ENCODE data around the gene CD300LD.

DNA sequence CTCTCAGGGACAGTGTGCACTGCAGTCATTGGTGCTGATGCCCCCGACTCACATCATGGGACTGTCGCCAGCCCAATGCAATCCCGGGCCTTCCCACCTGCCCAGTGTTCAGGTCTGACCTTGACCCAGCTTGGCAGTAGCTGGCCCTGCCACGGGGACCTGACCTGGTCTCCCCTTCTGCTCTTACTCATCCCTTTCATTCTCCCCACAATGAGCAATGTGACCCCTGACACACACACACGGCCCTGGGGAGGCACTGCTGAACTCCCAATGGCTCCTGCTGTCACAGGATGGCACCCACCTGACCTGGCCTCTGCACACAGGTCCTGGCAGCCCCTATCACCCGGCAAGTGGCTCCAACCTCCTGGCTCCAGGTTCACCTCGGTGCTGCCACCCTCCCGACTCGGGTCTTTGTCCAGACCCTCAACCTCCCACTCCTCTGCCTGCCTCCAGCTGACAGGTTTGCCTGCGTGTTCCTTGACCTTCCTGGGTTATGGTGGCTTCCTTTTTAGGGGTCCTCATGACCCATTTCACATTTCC is 52.7 kb downstream of the CD300LD start:
- TF ChIP-seq, protein P1, sequence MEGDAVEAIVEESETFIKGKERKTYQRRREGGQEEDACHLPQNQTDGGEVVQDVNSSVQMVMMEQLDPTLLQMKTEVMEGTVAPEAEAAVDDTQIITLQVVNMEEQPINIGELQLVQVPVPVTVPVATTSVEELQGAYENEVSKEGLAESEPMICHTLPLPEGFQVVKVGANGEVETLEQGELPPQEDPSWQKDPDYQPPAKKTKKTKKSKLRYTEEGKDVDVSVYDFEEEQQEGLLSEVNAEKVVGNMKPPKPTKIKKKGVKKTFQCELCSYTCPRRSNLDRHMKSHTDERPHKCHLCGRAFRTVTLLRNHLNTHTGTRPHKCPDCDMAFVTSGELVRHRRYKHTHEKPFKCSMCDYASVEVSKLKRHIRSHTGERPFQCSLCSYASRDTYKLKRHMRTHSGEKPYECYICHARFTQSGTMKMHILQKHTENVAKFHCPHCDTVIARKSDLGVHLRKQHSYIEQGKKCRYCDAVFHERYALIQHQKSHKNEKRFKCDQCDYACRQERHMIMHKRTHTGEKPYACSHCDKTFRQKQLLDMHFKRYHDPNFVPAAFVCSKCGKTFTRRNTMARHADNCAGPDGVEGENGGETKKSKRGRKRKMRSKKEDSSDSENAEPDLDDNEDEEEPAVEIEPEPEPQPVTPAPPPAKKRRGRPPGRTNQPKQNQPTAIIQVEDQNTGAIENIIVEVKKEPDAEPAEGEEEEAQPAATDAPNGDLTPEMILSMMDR (IDR thresholded peaks at IDR 0.05): no peak
- TF ChIP-seq, protein P2, sequence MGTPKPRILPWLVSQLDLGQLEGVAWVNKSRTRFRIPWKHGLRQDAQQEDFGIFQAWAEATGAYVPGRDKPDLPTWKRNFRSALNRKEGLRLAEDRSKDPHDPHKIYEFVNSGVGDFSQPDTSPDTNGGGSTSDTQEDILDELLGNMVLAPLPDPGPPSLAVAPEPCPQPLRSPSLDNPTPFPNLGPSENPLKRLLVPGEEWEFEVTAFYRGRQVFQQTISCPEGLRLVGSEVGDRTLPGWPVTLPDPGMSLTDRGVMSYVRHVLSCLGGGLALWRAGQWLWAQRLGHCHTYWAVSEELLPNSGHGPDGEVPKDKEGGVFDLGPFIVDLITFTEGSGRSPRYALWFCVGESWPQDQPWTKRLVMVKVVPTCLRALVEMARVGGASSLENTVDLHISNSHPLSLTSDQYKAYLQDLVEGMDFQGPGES (IDR thresholded peaks at IDR 0.05; ENCODE audit: low read depth, low read length): no peak
